Peyer's patch (tissue), 4 donors: ENCODE measurements around the gene TMEM119.

Source experiments
- CTCF ChIP-seq, 6 experiments: fragments of 450-650 bp in 4 of 6; fragments of 200-600 bp in 2 of 6; sonication (generic) in 1 of 6; IDR thresholded peaks; one replicate each; pipeline ENCODE4 v1.5.1; 2017 to 2019; ENCODE audit warnings: antibody characterized with exemption in 6 of 6, mild to moderate bottlenecking in 3 of 6, moderate library complexity in 1 of 6
- POLR2A ChIP-seq, 2 donors: fragments of 450-650 bp; IDR thresholded peaks; one replicate each; pipeline ENCODE4 v1.5.1; 2017; ENCODE audit warnings: antibody characterized with exemption in 2 of 2, mild to moderate bottlenecking in 2 of 2, moderate library complexity in 2 of 2

GRCh38 chr12:108582509-108582908 is 15.4 kb downstream of the TMEM119 start:
- TF ChIP-seq CTCF (IDR thresholded peaks at IDR 0.05): no peak
- TF ChIP-seq POLR2A (IDR thresholded peaks at IDR 0.05): no peak
